CD8-positive, alpha-beta memory T cell (primary cell): ENCODE results near the gene OXCT1. TPM values are rescaled to one million over a fixed set of nuclear protein-coding genes. Genes with fewer than 3 reads are reported as not detected.
A peak's percentile ranks its signal among the peaks of the same experiment; 100 is the strongest.
"Not testable (repeated sequence)": the region's sequence is repeated elsewhere in the genome, so short reads cannot be mapped to it uniquely, and the experiment has no call there.

Experiments used
- CTCF ChIA-PET: fragments of 350-600 bp; sonication (Branson Sonifier 250); formaldehyde crosslinking; loops from one replicate; lab custom pipeline; 2021; ENCODE audit warnings: antibody characterized with exemption; lab: Charles Lee
- POLR2A ChIA-PET: fragments of 350-600 bp; sonication (Branson Sonifier 250); formaldehyde crosslinking; loops from one replicate; lab custom pipeline; 2021; ENCODE audit warnings: antibody characterized with exemption; lab: Charles Lee
- DNase-seq, 5 donors: peaks; one replicate each; pipeline versions ENCODE4 v3.0.0 to v3.0.0-alpha.2; 2020 to 2022; ENCODE audit warnings: mixed read lengths in 1 of 5
- H3K27ac ChIP-seq: one replicate; pipeline ENCODE4 v1.7.0; 2013; ENCODE audit warnings: low read depth, mild to moderate bottlenecking, low read length, moderate library complexity
- H3K27me3 ChIP-seq: 2 replicates; pipeline ENCODE4 v1.7.0; 2013; ENCODE audit warnings: low read length, mild to moderate bottlenecking; ENCODE audit not compliant: insufficient read depth, poor library complexity, severe bottlenecking
- H3K36me3 ChIP-seq: 2 replicates; pipeline ENCODE4 v1.7.0; 2013; ENCODE audit warnings: mild to moderate bottlenecking, low read length, moderate library complexity; ENCODE audit not compliant: insufficient read depth
- H3K4me1 ChIP-seq: 2 replicates; pipeline ENCODE4 v1.7.0; 2013; ENCODE audit warnings: mild to moderate bottlenecking, low read length, moderate library complexity; ENCODE audit not compliant: insufficient read depth
- H3K4me3 ChIP-seq: 2 replicates; pipeline ENCODE4 v1.7.0; 2013; ENCODE audit warnings: mild to moderate bottlenecking, low read length
- H3K9me3 ChIP-seq: 2 replicates; pipeline ENCODE4 v1.7.0; 2013; ENCODE audit warnings: mild to moderate bottlenecking, low read length
- H3K27ac Mint-ChIP-seq, 8 donors: one replicate each; pipeline ENCODE4 v1.8.0; 2020 to 2021; ENCODE audit warnings: mixed read lengths in 8 of 8, mild to moderate bottlenecking in 6 of 8, inconsistent platforms in 3 of 8, moderate library complexity in 3 of 8
- H3K27me3 Mint-ChIP-seq, 2 donors: one replicate each; pipeline ENCODE4 v1.8.0; 2020 to 2021; ENCODE audit warnings: mixed read lengths in 2 of 2, mild to moderate bottlenecking in 1 of 2, moderate library complexity in 1 of 2
- H3K36me3 Mint-ChIP-seq, 3 donors: one replicate each; pipeline ENCODE4 v1.8.0; 2020 to 2021; ENCODE audit warnings: mixed read lengths in 3 of 3, inconsistent platforms in 1 of 3, mild to moderate bottlenecking in 1 of 3
- H3K4me1 Mint-ChIP-seq, 3 donors: one replicate each; pipeline ENCODE4 v1.8.0; 2020 to 2021; ENCODE audit warnings: mixed read lengths in 3 of 3, inconsistent platforms in 1 of 3, mild to moderate bottlenecking in 1 of 3
- H3K4me3 Mint-ChIP-seq, 7 donors: one replicate each; pipeline ENCODE4 v1.8.0; 2020 to 2021; ENCODE audit warnings: mixed read lengths in 7 of 7, mild to moderate bottlenecking in 6 of 7, moderate library complexity in 4 of 7, inconsistent platforms in 2 of 7
- H3K9me3 Mint-ChIP-seq, 5 donors: one replicate each; pipeline ENCODE4 v1.8.0; 2020 to 2022; ENCODE audit warnings: mixed read lengths in 5 of 5, mild to moderate bottlenecking in 3 of 5, moderate library complexity in 2 of 5, inconsistent platforms in 1 of 5
- polyA plus RNA-seq: library from polyadenylated mRNA; unstranded; fragments of 300-500 nt; fragmentation: Illumina TruSeq; gene quantifications from one replicate; pipeline ENCODE4 v1.2.3, GENCODE V29; 2021
- total RNA-seq, 2 experiments: library from RNA; stranded (reverse); gene quantifications; one replicate each; pipeline ENCODE4 v1.2.3, GENCODE V29; 2021

OXCT1 gene
- total and polyA plus RNA-seq, 3 experiments from 2014 or later, result 25.6 to 117 (median 111) TPM

DNA sequence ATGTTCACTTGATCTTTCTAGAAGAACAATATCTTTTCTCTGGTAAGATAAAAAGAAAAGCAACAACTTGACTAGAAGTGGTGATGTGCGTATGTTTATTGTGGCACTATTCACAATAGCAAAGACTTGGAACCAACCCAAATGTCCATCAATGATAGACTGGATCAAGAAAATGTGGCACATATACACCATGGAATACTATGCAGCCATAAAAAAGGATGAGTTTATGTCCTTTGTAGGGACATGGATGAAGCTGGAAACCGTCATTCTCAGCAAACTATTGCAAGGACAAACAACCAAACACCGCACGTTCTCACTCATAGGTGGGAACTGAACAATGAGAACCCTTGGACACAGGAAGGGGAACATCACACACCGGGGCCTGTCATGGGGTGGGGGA lies 140.8 kb downstream of the OXCT1 start:
- H3K4me1 ChIP-seq, POLR2A ChIA-PET, H3K4me3 Mint-ChIP-seq, H3K36me3 ChIP-seq, DNase-seq, H3K27ac ChIP-seq, H3K4me3 ChIP-seq, H3K27me3 Mint-ChIP-seq, H3K9me3 Mint-ChIP-seq, H3K9me3 ChIP-seq, H3K4me1 Mint-ChIP-seq, H3K27me3 ChIP-seq, CTCF ChIA-PET: not testable (repeated sequence)
- H3K36me3 Mint-ChIP-seq, result peaks cover 25 to 54% (median 42%) of the 10 kb centered on the region in 3 donors
- H3K27ac Mint-ChIP-seq, result peak overlapping the region in 1 of 8 donors; percentile 32

DNA sequence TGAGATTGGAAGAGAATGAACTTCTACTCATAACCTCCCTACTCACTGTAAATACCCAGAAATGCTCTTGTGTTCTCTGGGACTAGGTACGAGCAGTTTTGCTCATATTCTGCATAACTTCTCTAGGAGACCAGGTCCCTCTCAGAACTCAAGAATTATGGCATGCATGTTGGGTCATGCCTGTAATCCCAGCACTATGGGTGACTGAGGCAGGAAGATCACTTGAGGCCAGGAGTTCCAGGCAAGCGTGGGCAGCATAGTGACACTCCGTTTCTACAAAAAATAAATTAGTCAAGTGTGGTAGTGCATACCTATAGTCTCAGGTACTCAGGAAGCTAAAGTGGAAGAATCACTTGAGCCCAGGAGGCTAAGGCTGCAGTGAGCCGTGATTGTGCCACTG lies 141.9 kb downstream of the OXCT1 start:
- no peaks in the 10 kb centered on the region for H3K9me3 ChIP-seq
- peaks cover 24 to 49% (median 38%) of the 10 kb centered on the region in 3 donors for H3K36me3 Mint-ChIP-seq
- no peaks in the 10 kb centered on the region for H3K9me3 Mint-ChIP-seq
- H3K27me3 ChIP-seq, result no peaks in the 10 kb centered on the region
- H3K27me3 Mint-ChIP-seq, result no peaks in the 10 kb centered on the region
- H3K36me3 ChIP-seq, result no peaks in the 10 kb centered on the region
- H3K27ac ChIP-seq, result no peak overlapping the region
- H3K4me3 ChIP-seq, result no peak overlapping the region
- ChIA-PET CTCF (no interaction called here), POLR2A (no interaction called here)
- H3K4me1 ChIP-seq, result no peaks in the 10 kb centered on the region
- no peak for DNase-seq
- no peak overlapping the region for H3K4me3 Mint-ChIP-seq
- no peaks in the 10 kb centered on the region for H3K4me1 Mint-ChIP-seq
- no peak overlapping the region for H3K27ac Mint-ChIP-seq

DNA sequence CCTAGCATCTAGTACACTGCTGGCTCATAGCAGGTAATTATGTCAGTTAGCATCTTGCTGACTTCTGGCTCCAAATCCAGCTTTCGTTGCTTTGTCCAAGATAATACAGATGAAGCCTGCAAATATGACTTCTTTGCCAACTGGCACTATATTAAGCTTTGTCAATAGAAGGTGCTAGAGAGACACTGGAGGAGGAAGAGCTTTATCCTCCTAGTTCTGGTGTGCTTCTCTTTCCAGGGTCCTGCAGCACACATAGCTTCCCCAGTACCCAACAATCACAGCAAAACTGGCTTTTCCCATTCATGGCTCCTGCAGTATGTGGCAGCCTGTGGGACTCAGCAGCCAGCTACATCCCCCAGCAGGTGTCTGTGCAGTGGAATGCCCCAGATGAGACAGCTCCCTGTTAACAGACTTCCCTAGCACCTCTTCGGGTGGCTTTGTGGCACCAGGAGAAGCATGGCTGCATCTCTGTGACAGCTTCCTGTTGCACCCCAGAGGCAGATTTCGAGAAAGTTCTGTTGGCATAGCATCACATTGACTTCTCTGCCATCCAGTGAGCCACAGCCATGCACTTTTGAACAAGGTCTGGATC lies 147.8 kb downstream of the OXCT1 start:
- no peak overlapping the region for H3K4me3 Mint-ChIP-seq
- H3K9me3 Mint-ChIP-seq, result no peaks in the 10 kb centered on the region
- H3K36me3 Mint-ChIP-seq, result peaks cover 0 to under 1% (median 0%) of the 10 kb centered on the region in 3 donors
- no peaks in the 10 kb centered on the region for H3K27me3 ChIP-seq
- no peaks in the 10 kb centered on the region for H3K4me1 Mint-ChIP-seq
- H3K27ac Mint-ChIP-seq, result no peak overlapping the region
- no peak overlapping the region for H3K4me3 ChIP-seq
- no peak for DNase-seq
- H3K36me3 ChIP-seq, result no peaks in the 10 kb centered on the region
- H3K27me3 Mint-ChIP-seq, result no peaks in the 10 kb centered on the region
- POLR2A ChIA-PET, result no interaction called here
- CTCF ChIA-PET, result no interaction called here
- H3K27ac ChIP-seq, result no peak overlapping the region
- no peaks in the 10 kb centered on the region for H3K9me3 ChIP-seq
- H3K4me1 ChIP-seq, result no peaks in the 10 kb centered on the region

DNA sequence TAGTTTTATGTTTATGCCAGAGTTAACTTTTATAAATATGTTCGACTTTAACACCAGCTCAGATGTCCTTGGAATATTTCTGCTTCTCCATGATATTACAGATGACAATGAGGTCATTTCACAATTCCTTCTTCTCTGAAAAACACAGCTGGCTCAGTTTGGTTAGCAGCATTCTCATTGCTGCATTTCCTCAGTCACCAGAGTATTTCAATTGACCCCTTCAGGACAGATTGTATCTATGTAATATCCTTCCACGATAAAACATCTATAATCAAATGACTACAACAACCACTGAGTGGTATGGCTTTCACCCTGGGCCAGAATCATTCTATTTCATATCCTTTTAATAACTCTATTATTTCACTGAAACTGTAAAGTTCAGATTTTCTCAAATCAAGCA lies 148.7 kb downstream of the OXCT1 start:
- ChIA-PET CTCF (no interaction called here), POLR2A (no interaction called here)
- no peak overlapping the region for H3K27ac ChIP-seq
- no peaks in the 10 kb centered on the region for H3K27me3 ChIP-seq
- Mint-ChIP-seq H3K27me3 (peaks cover 0 to 7% of the 10 kb centered on the region in 2 donors), H3K9me3 (peaks cover 0 to 8% (median 4%) of the 10 kb centered on the region in 5 donors), H3K4me1 (no peaks in the 10 kb centered on the region), H3K27ac (no peak overlapping the region), H3K36me3 (peaks cover 0 to 4% (median 2%) of the 10 kb centered on the region in 3 donors), H3K4me3 (no peak overlapping the region)
- no peaks in the 10 kb centered on the region for H3K36me3 ChIP-seq
- DNase-seq, result no peak
- H3K4me3 ChIP-seq, result no peak overlapping the region
- H3K9me3 ChIP-seq, result no peaks in the 10 kb centered on the region
- no peaks in the 10 kb centered on the region for H3K4me1 ChIP-seq

DNA sequence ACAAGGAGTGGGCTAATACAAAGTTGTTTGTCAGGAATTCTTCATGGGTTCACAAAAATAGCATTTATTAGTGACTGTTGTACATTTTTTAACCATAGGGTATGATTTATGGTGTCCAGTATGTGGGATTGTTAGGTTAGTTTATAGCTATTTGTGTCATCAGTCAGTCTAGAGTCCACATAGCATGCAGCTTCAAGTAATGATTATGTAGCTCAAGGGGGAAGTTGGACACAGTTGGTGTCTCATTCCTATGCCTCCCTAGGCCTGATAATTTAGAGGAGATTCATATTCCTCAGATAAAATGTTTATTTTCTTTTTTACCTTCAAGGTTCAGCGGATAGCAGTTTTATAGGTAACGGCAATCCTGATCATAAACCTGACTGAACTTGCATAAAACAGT lies 153.8 kb downstream of the OXCT1 start:
- H3K36me3 Mint-ChIP-seq, result peaks cover 0 to 8% (median 2%) of the 10 kb centered on the region in 3 donors
- Histone ChIP-seq H3K4me1 (no peaks in the 10 kb centered on the region), H3K27me3 (no peaks in the 10 kb centered on the region), H3K4me3 (no peak overlapping the region), H3K9me3 (no peaks in the 10 kb centered on the region), H3K27ac (no peak overlapping the region), H3K36me3 (no peaks in the 10 kb centered on the region)
- H3K27me3 Mint-ChIP-seq, result peaks cover 1 to 13% of the 10 kb centered on the region in 2 donors
- no peak overlapping the region for H3K4me3 Mint-ChIP-seq
- CTCF ChIA-PET, result no interaction called here
- no peak overlapping the region for H3K27ac Mint-ChIP-seq
- POLR2A ChIA-PET, result no interaction called here
- no peak for DNase-seq
- H3K9me3 Mint-ChIP-seq, result peaks cover 4 to 31% (median 22%) of the 10 kb centered on the region in 5 donors
- no peaks in the 10 kb centered on the region for H3K4me1 Mint-ChIP-seq

DNA sequence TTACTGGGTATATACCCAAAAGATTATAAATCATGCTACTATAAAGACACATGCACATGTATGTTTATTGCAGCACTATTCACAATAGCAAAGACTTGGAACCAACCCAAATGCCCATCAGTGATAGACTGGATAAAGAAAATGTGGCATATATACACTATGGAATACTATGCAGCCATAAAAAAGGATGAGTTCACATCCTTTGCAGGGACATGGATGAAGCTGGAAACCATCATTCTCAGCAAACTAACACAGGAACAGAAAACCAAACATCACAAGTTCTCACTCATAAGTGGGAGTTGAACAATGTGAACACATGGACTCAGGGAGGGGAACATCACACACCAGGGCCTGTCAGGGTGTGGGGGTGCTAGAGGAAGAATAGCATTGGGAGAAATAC lies 155.8 kb downstream of the OXCT1 start:
- H3K36me3 Mint-ChIP-seq, DNase-seq, H3K4me3 Mint-ChIP-seq, H3K4me1 Mint-ChIP-seq, H3K9me3 ChIP-seq, H3K4me1 ChIP-seq, POLR2A ChIA-PET, CTCF ChIA-PET, H3K36me3 ChIP-seq, H3K27ac ChIP-seq, H3K27me3 ChIP-seq, H3K4me3 ChIP-seq, H3K27ac Mint-ChIP-seq: not testable (repeated sequence)
- Mint-ChIP-seq H3K27me3 (peaks cover 1 to 13% of the 10 kb centered on the region in 2 donors), H3K9me3 (peaks cover 9 to 33% (median 22%) of the 10 kb centered on the region in 5 donors)

DNA sequence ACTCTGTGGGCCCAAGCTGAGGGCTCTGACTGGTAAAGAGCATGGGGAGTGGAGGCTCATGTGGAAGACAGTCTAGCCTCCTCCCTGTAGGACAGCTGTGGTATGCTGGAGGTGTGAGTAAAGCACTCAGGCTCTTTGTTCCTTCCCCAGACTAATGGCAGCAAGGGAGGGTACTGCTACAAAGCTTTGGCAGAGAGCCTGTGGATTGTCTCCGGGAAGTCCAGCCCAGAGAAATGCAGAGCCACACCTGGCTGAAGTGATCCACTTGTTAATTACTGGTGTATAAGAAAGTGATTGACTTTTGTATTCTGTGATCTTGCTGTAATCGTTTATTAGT lies 161.7 kb downstream of the OXCT1 start:
- ChIA-PET CTCF (no interaction called here), POLR2A (no interaction called here)
- no peaks in the 10 kb centered on the region for H3K4me1 ChIP-seq
- H3K4me1 Mint-ChIP-seq, result no peaks in the 10 kb centered on the region
- H3K27ac Mint-ChIP-seq, result no peak overlapping the region
- peaks cover 15 to 45% (median 31%) of the 10 kb centered on the region in 5 donors for H3K9me3 Mint-ChIP-seq
- no peaks in the 10 kb centered on the region for H3K9me3 ChIP-seq
- no peak overlapping the region for H3K4me3 ChIP-seq
- H3K36me3 ChIP-seq, result no peaks in the 10 kb centered on the region
- H3K27ac ChIP-seq, result no peak overlapping the region
- no peaks in the 10 kb centered on the region for H3K27me3 ChIP-seq
- no peak for DNase-seq
- H3K27me3 Mint-ChIP-seq, result peaks cover 1 to 5% of the 10 kb centered on the region in 2 donors
- H3K36me3 Mint-ChIP-seq, result peaks cover 0 to 3% (median 0%) of the 10 kb centered on the region in 3 donors
- no peak overlapping the region for H3K4me3 Mint-ChIP-seq

DNA sequence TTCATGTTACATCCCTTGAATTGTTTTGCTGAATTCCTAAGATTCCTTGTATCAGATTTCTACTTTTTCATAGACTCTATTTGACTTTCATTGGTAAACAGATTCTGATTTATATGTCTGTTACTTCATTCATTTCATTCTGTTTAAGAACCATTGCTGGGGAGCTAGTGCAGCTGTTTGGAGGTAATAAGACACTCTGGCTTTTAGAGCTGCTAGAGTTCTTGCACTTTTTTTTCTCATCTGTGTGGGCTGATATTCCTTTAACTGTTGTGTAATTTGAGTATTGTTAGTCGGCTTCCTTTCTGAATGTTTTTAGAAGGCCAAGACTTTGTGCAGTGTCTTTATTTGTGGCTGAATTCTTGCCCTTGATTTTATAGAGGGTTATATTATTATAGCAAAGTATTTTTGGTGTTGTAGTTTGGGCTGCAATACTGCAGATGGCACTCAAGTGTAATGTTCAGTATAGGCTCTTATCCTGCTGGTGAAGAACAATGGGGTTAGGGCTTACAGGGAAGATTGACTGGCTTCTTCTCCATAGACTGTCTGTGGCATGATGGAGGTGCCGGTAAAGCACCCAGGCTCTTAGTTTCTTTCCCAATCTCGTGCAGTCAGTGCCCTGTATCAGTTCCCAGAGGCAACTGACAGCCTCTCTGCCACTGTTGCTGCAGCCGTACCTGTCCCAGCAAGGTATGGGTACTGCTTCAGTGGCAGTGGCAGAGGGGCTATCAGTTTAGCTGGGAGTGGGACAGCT lies 162.2 kb downstream of the OXCT1 start:
- H3K9me3 Mint-ChIP-seq, result peaks cover 14 to 39% (median 25%) of the 10 kb centered on the region in 5 donors
- no peaks in the 10 kb centered on the region for H3K4me1 Mint-ChIP-seq
- Histone ChIP-seq H3K27me3 (no peaks in the 10 kb centered on the region), H3K27ac (no peak overlapping the region), H3K4me3 (no peak overlapping the region), H3K4me1 (no peaks in the 10 kb centered on the region), H3K9me3 (no peaks in the 10 kb centered on the region), H3K36me3 (no peaks in the 10 kb centered on the region)
- no peaks in the 10 kb centered on the region for H3K36me3 Mint-ChIP-seq
- no peak for DNase-seq
- ChIA-PET POLR2A (no interaction called here), CTCF (no interaction called here)
- peaks cover 0 to 4% of the 10 kb centered on the region in 2 donors for H3K27me3 Mint-ChIP-seq
- H3K4me3 Mint-ChIP-seq, result no peak overlapping the region
- no peak overlapping the region for H3K27ac Mint-ChIP-seq
